ENCODE results near the gene GPC2.

Gene GPC2

DNA sequence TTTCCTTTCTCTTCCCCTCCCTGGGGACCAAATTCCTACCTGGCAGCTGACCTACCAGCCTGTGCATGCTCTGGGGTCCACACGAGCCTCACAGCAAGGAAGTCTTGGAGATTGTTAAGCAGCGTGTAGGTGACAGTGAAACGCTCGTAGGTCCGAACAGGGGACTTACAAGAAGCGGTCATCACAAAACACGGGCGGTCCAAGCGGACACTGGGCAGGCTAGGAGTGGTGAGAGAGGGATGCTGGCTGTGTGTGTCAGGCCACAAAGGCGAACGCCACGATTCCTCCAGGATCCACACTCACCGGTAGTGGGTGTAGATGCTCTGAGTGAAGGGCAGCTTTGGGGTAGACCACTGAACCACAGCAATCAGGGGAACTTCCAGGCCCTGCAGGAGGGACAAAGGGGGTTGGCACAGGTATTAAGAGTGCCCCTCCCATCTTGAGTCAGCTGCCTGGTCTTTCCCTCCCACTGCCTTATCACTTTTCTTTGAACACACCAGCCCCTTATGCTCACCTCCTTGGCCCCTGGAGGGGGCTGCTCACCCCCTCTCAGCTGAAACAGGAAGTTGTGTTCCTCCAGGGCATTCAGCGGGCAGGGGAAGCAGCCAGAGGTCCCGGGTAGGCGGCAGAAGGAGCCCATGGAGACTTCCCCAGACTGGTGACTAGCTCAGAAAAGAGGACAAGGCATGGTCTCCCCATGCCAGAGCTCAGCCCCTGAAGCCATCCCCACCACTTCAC, 20.7 kb downstream of the GPC2 start:
- H3K9ac ChIP-seq (ENCODE audit: low read length): no peak overlapping the region
- no peaks in the 10 kb centered on the region for H3K9me2 ChIP-seq (replicated peaks; ENCODE audit: insufficient read depth, low read length)
- peaks cover 10% of the 10 kb centered on the region for H3K27me3 ChIP-seq (replicated peaks; ENCODE audit: insufficient read depth, low read length)
- peaks cover 3% of the 10 kb centered on the region for H3F3A ChIP-seq (ENCODE audit: insufficient read depth, low read length)
- H2AFZ ChIP-seq (ENCODE audit: low read length): no peak overlapping the region
- no peaks in the 10 kb centered on the region for H4K20me1 ChIP-seq (ENCODE audit: insufficient read depth, low read length)
- no peaks in the 10 kb centered on the region for H3K36me3 ChIP-seq (replicated peaks; ENCODE audit: insufficient read depth, low read length)
- peaks cover 8% of the 10 kb centered on the region; the same call in 1 of the 2 replicates for H3K4me1 ChIP-seq (ENCODE audit: low read length)
- H3K4me3 ChIP-seq (ENCODE audit: low read length): no peak overlapping the region
- no peaks in the 10 kb centered on the region for H3K9me3 ChIP-seq (replicated peaks; ENCODE audit: insufficient read depth, low read length)
- H3K79me2 ChIP-seq (ENCODE audit: low read length): peaks cover 27% of the 10 kb centered on the region
- TF ChIP-seq EZH2 (optimal IDR thresholded peaks at IDR 0.05; ENCODE audit: low read depth, low read length) (no peak), EZH2phosphoT487 (IDR thresholded peaks at IDR 0.05; ENCODE audit: low read length) (no peak)
- TF ChIP-seq, protein P1, sequence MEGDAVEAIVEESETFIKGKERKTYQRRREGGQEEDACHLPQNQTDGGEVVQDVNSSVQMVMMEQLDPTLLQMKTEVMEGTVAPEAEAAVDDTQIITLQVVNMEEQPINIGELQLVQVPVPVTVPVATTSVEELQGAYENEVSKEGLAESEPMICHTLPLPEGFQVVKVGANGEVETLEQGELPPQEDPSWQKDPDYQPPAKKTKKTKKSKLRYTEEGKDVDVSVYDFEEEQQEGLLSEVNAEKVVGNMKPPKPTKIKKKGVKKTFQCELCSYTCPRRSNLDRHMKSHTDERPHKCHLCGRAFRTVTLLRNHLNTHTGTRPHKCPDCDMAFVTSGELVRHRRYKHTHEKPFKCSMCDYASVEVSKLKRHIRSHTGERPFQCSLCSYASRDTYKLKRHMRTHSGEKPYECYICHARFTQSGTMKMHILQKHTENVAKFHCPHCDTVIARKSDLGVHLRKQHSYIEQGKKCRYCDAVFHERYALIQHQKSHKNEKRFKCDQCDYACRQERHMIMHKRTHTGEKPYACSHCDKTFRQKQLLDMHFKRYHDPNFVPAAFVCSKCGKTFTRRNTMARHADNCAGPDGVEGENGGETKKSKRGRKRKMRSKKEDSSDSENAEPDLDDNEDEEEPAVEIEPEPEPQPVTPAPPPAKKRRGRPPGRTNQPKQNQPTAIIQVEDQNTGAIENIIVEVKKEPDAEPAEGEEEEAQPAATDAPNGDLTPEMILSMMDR (IDR thresholded peaks at IDR 0.05; ENCODE audit: low read length): no peak
- no peak overlapping the region for H3K4me2 ChIP-seq (ENCODE audit: low read depth, low read length)
- no peak overlapping the region for H3K27ac ChIP-seq (ENCODE audit: low read length)
- no peak for DNase-seq

DNA sequence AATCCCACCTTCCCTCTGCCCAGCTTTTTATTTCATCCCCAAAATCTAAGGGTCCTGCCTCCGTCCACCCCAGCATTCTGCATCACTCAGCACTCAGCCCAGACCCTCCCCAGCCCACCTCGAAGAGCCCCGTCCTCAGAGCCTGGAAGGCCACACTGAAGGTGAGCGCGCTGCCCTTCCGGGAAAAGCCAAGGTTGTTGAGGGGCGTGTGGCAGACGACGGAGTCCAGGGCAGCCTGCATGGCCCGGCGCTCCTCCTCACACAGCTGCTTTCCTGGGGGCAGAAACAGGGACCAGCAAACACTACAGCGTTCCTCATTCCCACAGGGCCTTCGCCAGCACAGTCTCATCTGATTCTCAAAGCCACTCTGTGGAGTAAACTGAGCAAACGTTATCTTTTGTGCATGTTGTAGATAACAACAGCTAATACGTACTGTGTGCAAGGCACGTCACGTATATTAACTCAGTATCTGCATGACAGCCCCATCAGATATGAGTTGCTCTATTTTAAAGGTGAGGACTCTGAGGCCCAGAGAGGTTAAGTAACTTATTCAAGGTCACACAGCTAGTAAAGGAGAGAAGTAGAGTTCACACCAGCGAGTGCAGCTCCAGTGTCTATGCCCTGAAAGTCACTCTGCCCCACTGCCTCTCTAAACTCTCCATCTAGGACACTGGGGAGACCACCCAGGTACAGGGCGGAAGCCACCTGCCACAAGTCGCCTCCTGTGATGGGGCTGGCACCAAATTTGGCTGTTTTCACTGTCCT, 21.4 kb downstream of the GPC2 start:
- Histone ChIP-seq H3K79me2 (ENCODE audit: low read length) (peaks cover 27% of the 10 kb centered on the region), H3K4me2 (ENCODE audit: low read depth, low read length) (no peak overlapping the region), H3K9me2 (replicated peaks; ENCODE audit: insufficient read depth, low read length) (no peaks in the 10 kb centered on the region), H2AFZ (ENCODE audit: low read length) (no peak overlapping the region), H3K9ac (ENCODE audit: low read length) (no peak overlapping the region), H3K4me1 (ENCODE audit: low read length) (peaks cover 8% of the 10 kb centered on the region; the same call in 1 of the 2 replicates), H3K4me3 (ENCODE audit: low read length) (no peak overlapping the region), H3K36me3 (replicated peaks; ENCODE audit: insufficient read depth, low read length) (no peaks in the 10 kb centered on the region), H3K9me3 (replicated peaks; ENCODE audit: insufficient read depth, low read length) (no peaks in the 10 kb centered on the region), H4K20me1 (ENCODE audit: insufficient read depth, low read length) (no peaks in the 10 kb centered on the region), H3K27ac (ENCODE audit: low read length) (no peak overlapping the region), H3F3A (ENCODE audit: insufficient read depth, low read length) (peaks cover 3% of the 10 kb centered on the region), H3K27me3 (replicated peaks; ENCODE audit: insufficient read depth, low read length) (peaks cover 6% of the 10 kb centered on the region)
- DNase-seq: no peak
- TF ChIP-seq, protein P1 (IDR thresholded peaks at IDR 0.05; ENCODE audit: low read length): no peak
- TF ChIP-seq EZH2 (optimal IDR thresholded peaks at IDR 0.05; ENCODE audit: low read depth, low read length) (no peak), EZH2phosphoT487 (IDR thresholded peaks at IDR 0.05; ENCODE audit: low read length) (no peak)

DNA sequence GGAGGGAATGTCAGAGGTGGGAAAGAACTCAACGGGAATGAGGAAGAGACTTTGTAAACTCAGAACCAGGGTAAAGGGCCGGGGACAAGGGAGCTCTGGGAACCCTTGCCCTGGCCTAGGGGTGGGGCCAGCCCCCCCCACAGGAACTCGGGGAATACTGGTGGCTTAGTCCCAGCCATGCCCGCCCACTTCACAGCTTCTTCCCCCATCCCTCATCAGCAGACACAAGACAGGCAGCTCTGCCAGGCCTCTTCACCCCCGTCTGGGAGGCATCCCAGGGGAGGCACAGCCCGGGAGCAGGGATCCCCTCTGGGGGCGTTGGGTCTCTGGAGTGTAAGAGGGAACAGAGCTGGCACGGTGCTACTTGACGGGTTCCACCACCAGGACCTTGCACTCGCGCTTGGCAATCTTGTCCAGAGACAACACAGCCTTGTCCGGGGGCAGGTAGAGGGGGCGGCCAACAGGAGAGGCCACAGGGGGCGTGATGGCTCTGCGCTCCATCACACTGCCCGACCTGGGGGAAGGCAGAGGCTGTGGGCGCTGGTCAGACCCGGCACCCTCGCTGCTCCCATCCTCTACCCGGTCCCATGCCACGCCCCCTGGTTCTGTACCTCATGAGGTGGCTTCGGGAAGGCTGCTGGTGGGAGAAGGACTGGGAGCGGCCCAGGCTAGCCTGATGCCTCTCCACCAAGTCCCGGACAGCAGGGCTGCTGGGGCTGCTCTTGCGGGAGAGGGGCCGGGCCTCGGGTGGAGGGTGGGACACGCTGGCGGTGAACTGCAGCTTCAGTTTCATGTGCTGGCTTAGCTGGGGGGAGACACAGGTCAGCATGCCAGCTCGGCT, 22.3 kb downstream of the GPC2 start:
- H3K9me2 ChIP-seq (replicated peaks; ENCODE audit: insufficient read depth, low read length): no peaks in the 10 kb centered on the region
- H3K9me3 ChIP-seq (replicated peaks; ENCODE audit: insufficient read depth, low read length): no peaks in the 10 kb centered on the region
- no peaks in the 10 kb centered on the region for H3K36me3 ChIP-seq (replicated peaks; ENCODE audit: insufficient read depth, low read length)
- no peak overlapping the region for H3K9ac ChIP-seq (ENCODE audit: low read length)
- H3K27ac ChIP-seq (ENCODE audit: low read length): no peak overlapping the region
- no peaks in the 10 kb centered on the region for H4K20me1 ChIP-seq (ENCODE audit: insufficient read depth, low read length)
- peaks cover 8% of the 10 kb centered on the region for H3F3A ChIP-seq (ENCODE audit: insufficient read depth, low read length)
- H3K4me2 ChIP-seq (ENCODE audit: low read depth, low read length): no peak overlapping the region
- DNase-seq: no peak
- no peaks in the 10 kb centered on the region; the same call in 1 of the 2 replicates for H3K27me3 ChIP-seq (replicated peaks; ENCODE audit: insufficient read depth, low read length)
- H3K79me2 ChIP-seq (ENCODE audit: low read length): peaks cover 34% of the 10 kb centered on the region
- TF ChIP-seq EZH2 (optimal IDR thresholded peaks at IDR 0.05; ENCODE audit: low read depth, low read length): no peak
- TF ChIP-seq, protein P1 (IDR thresholded peaks at IDR 0.05; ENCODE audit: low read length): no peak
- TF ChIP-seq EZH2phosphoT487 (IDR thresholded peaks at IDR 0.05; ENCODE audit: low read length): no peak
- no peak overlapping the region for H2AFZ ChIP-seq (ENCODE audit: low read length)
- no peak overlapping the region for H3K4me3 ChIP-seq (ENCODE audit: low read length)
- peaks cover 13% of the 10 kb centered on the region for H3K4me1 ChIP-seq (ENCODE audit: low read length)
